Upper lobe of left lung (tissue), 4 donors: ENCODE measurements around the gene VIPR1.

Source experiments
- CTCF ChIP-seq, 6 experiments: fragments of 450-650 bp in 4 of 6; fragments of 200-600 bp in 2 of 6; sonication (generic) in 2 of 6; IDR thresholded peaks; one replicate each; pipeline ENCODE4 v1.5.1; 2016 to 2019; ENCODE audit warnings: antibody characterized with exemption in 6 of 6
- EP300 ChIP-seq, 4 donors: sonication (generic); formaldehyde crosslinking; IDR thresholded peaks; one replicate each; pipeline ENCODE4 v1.5.1; 2017; ENCODE audit warnings: antibody characterized with exemption in 4 of 4, control low read depth in 2 of 4
- POLR2A ChIP-seq, 4 donors: fragments of 450-650 bp; IDR thresholded peaks; one replicate each; pipeline ENCODE4 v1.5.1; 2016 to 2017; ENCODE audit warnings: antibody characterized with exemption in 4 of 4, mild to moderate bottlenecking in 2 of 4
- POLR2AphosphoS5 ChIP-seq, 2 donors: sonication (generic); formaldehyde crosslinking; IDR thresholded peaks; one replicate each; pipeline ENCODE4 v1.5.1; 2017; ENCODE audit warnings: antibody characterized with exemption in 2 of 2

- TF ChIP-seq POLR2A (IDR thresholded peaks at IDR 0.05) (no peak), CTCF (IDR thresholded peaks at IDR 0.05) (no peak), EP300 (IDR thresholded peaks at IDR 0.05) (peak; percentile 53 to 99 (median 80)), POLR2AphosphoS5 (IDR thresholded peaks at IDR 0.05) (peak; percentile 84 to 86)
These were observed 27.0 kb downstream of the VIPR1 start for GRCh38 chr3:42529468-42529867.
